ENCODE results near the gene SLC25A1.
A peak's percentile ranks its signal among the peaks of the same experiment; 100 is the strongest.

The SLC25A1 gene

GRCh38 chr22:19180740-19181410, 2.3 kb upstream of the SLC25A1 start:
- no peak for DNase-seq (ENCODE audit: low read depth)

GRCh38 chr22:19180234-19180633, 1.7 kb upstream of the SLC25A1 start:
- no peak for DNase-seq (ENCODE audit: low read depth)

GRCh38 chr22:19179497-19180048, 1.0 kb upstream of the SLC25A1 start:
- no peak for DNase-seq (ENCODE audit: low read depth)

GRCh38 chr22:19178065-19178656, 375 bp downstream of the SLC25A1 start:
- DNase-seq (ENCODE audit: low read depth) = peak; percentile 51

GRCh38 chr22:19177164-19178064, 1.1 kb downstream of the SLC25A1 start:
- DNase-seq (ENCODE audit: low read depth) = no peak

- DNase-seq (ENCODE audit: low read depth) = no peak
These were observed 1.8 kb downstream of the SLC25A1 start for GRCh38 chr22:19176732-19177131.

- no peak for DNase-seq (ENCODE audit: low read depth)
These were observed 2.3 kb downstream of the SLC25A1 start for GRCh38 chr22:19176175-19176643.

- DNase-seq (ENCODE audit: low read depth) = no peak
These were observed 2.8 kb downstream of the SLC25A1 start for GRCh38 chr22:19175602-19176174.

GRCh38 chr22:19175026-19175601, 3.4 kb downstream of the SLC25A1 start:
- DNase-seq (ENCODE audit: low read depth) = no peak

GRCh38 chr22:19174106-19175025, 4.2 kb downstream of the SLC25A1 start:
- no peak for DNase-seq (ENCODE audit: low read depth)

GRCh38 chr22:19173047-19174035, 5.2 kb downstream of the SLC25A1 start:
- DNase-seq (ENCODE audit: low read depth) = no peak

- DNase-seq (ENCODE audit: low read depth) = no peak
These were observed 6.1 kb downstream of the SLC25A1 start for GRCh38 chr22:19172213-19173046.

GRCh38 chr22:19169947-19170318, 8.6 kb downstream of the SLC25A1 start:
- DNase-seq (ENCODE audit: low read depth) = no peak

- no peak for DNase-seq (ENCODE audit: low read depth)
These were observed 9.3 kb downstream of the SLC25A1 start for GRCh38 chr22:19169002-19169946.

GRCh38 chr22:19168088-19168890, 10.2 kb downstream of the SLC25A1 start:
- no peak for DNase-seq (ENCODE audit: low read depth)

GRCh38 chr22:19167106-19167869, 11.2 kb downstream of the SLC25A1 start:
- DNase-seq (ENCODE audit: low read depth) = no peak
